ENCODE results near the gene RABL6.

RABL6 gene

GRCh38 chr9:136777359-136777758 is 30.4 kb upstream of the RABL6 start:
- no peak for TF ChIP-seq ISL1 (CRISPR knock-in tag; IDR thresholded peaks at IDR 0.05)
- no peak for TF ChIP-seq GLIS3 (CRISPR knock-in tag; IDR thresholded peaks at IDR 0.05)
- no peak for TF ChIP-seq RARB (CRISPR knock-in tag; IDR thresholded peaks at IDR 0.05)
- TF ChIP-seq TCF4 (CRISPR knock-in tag; IDR thresholded peaks at IDR 0.05; ENCODE audit: borderline replicate concordance), result no peak
- no peak for TF ChIP-seq CREB5 (CRISPR knock-in tag; IDR thresholded peaks at IDR 0.05; ENCODE audit: low read depth)
- no peak for ATAC-seq

GRCh38 chr9:136779808-136780207 is 27.9 kb upstream of the RABL6 start:
- ATAC-seq, result peak; percentile 76
- TF ChIP-seq ZNF70 (CRISPR knock-in tag; IDR thresholded peaks at IDR 0.05) (no peak), CSRNP3 (CRISPR knock-in tag; IDR thresholded peaks at IDR 0.05) (no peak), ZFP3 (CRISPR knock-in tag; IDR thresholded peaks at IDR 0.05) (no peak), POU6F1 (CRISPR knock-in tag; IDR thresholded peaks at IDR 0.05; ENCODE audit: borderline replicate concordance, low read depth) (no peak), RARB (CRISPR knock-in tag; IDR thresholded peaks at IDR 0.05) (no peak), ZC3H10 (CRISPR knock-in tag; IDR thresholded peaks at IDR 0.05) (no peak), ESRRG (CRISPR knock-in tag; IDR thresholded peaks at IDR 0.05) (no peak), ZNF565 (CRISPR knock-in tag; conservative IDR thresholded peaks at IDR 0.05; ENCODE audit: low read depth) (no peak), PPARA (CRISPR knock-in tag; IDR thresholded peaks at IDR 0.05; ENCODE audit: borderline replicate concordance) (no peak), ZFP30 (CRISPR knock-in tag; IDR thresholded peaks at IDR 0.05) (no peak), ZNF8 (CRISPR knock-in tag; IDR thresholded peaks at IDR 0.05) (no peak), ARNTL (CRISPR knock-in tag; IDR thresholded peaks at IDR 0.05; ENCODE audit: borderline replicate concordance, low read depth) (no peak), PATZ1 (CRISPR knock-in tag; IDR thresholded peaks at IDR 0.05; ENCODE audit: borderline replicate concordance) (no peak), BACH2 (CRISPR knock-in tag; IDR thresholded peaks at IDR 0.05; ENCODE audit: borderline replicate concordance) (no peak), GLIS3 (CRISPR knock-in tag; IDR thresholded peaks at IDR 0.05) (no peak), SNAI2 (CRISPR knock-in tag; IDR thresholded peaks at IDR 0.05) (no peak), CSDC2 (CRISPR knock-in tag; IDR thresholded peaks at IDR 0.05) (no peak), TSHZ2 (CRISPR knock-in tag; IDR thresholded peaks at IDR 0.05) (no peak), OSR1 (CRISPR knock-in tag; IDR thresholded peaks at IDR 0.05) (no peak), CREB5 (CRISPR knock-in tag; IDR thresholded peaks at IDR 0.05; ENCODE audit: low read depth) (no peak)

Measured in SK-N-SH treated with all-trans-retinoic acid at 6 μM for 48 hours (cell line).